Measurements from ENCODE around the gene ANXA9.

The ANXA9 gene

GRCh38 chr1:150960646-150961045, 21.4 kb upstream of the ANXA9 start:
- H3K27ac ChIP-seq = no peak overlapping the region
- peaks cover 64% of the 10 kb centered on the region for H3K36me3 ChIP-seq (replicated peaks)
- no peak for TF ChIP-seq CTCF (IDR thresholded peaks at IDR 0.05; ENCODE audit: low read depth, low read length, missing control alignments)
- H3K27me3 ChIP-seq (replicated peaks) = no peaks in the 10 kb centered on the region
- H3K4me3 ChIP-seq (ENCODE audit: low read depth, low read length) = no peak overlapping the region
- in situ Hi-C loops (cut with HindIII; ENCODE audit: low pct_ligation_motif_present, low sequenced_read_pairs) = no loop called here
- DNase-seq = no peak

DNA sequence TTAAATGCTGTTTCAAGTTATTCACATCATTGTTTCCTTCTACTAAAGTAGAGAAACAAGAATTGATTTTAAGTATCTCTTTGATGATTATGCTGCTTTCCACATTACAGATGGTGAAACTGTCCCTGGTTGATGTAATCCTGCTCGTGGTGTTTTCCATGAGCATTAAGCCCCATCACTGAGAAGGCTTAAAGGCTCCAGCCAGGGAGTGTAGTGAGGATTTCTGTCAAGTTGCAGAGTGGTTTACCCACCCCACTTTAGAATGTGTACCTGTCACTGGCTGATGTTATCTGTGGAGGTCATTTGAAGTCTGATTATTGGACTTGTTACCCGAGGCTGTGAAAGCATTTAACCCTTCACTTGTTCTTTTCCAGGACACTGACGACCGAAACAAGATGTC, 20.3 kb upstream of the ANXA9 start:
- Histone ChIP-seq H3K27ac (no peak overlapping the region), H3K36me3 (replicated peaks) (peaks cover 75% of the 10 kb centered on the region), H3K27me3 (replicated peaks) (no peaks in the 10 kb centered on the region), H3K4me3 (ENCODE audit: low read depth, low read length) (no peak overlapping the region)
- in situ Hi-C loops (cut with HindIII; ENCODE audit: low pct_ligation_motif_present, low sequenced_read_pairs) = no loop called here
- TF ChIP-seq CTCF (IDR thresholded peaks at IDR 0.05; ENCODE audit: low read depth, low read length, missing control alignments) = no peak
- DNase-seq = no peak

DNA sequence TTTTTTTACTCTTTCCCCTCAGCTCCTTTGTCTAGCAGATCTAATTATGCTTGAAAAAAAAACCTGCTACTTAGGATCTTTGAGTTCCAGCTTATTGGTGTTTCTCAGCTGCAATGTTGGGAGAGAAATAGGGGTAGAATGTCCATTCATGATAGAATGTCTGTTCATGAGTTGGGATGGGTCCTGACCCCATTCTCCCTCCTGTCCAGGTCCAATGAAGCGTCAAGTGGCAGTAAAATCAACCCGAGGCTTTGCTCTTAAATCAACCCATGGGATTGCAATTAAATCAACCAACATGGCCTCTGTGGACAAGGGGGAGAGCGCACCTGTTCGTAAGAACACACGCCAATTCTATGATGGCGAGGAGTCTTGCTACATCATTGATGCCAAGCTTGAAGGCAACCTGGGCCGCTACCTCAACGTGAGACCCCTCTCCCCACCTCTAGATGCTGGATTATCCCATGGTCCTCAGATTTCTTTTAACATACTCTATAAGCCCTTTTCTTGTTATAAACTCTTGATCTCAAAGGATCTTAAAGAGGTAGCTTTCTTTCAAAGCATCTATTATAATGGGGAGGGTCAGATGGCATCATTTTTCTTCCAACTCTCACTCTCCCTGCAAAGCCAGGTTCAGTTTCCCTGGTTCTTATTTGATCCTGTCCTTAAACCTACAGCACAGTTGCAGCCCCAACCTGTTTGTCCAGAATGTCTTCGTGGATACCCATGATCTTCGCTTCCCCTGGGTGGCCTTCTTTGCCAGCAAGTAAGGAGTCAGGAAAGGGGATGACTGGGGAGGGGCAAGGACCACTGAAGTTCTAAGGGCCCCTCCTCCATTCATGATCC, 18.6 kb upstream of the ANXA9 start:
- H3K36me3 ChIP-seq (replicated peaks) = peaks cover 90% of the 10 kb centered on the region
- no peak overlapping the region for H3K27ac ChIP-seq
- H3K27me3 ChIP-seq (replicated peaks) = no peaks in the 10 kb centered on the region
- H3K4me3 ChIP-seq (ENCODE audit: low read depth, low read length) = no peak overlapping the region
- TF ChIP-seq CTCF (IDR thresholded peaks at IDR 0.05; ENCODE audit: low read depth, low read length, missing control alignments) = no peak
- DNase-seq = no peak
- in situ Hi-C loops (cut with HindIII; ENCODE audit: low pct_ligation_motif_present, low sequenced_read_pairs) = no loop called here

GRCh38 chr1:150964164-150964489, 18.0 kb upstream of the ANXA9 start:
- no peak overlapping the region for H3K4me3 ChIP-seq (ENCODE audit: low read depth, low read length)
- H3K27ac ChIP-seq = no peak overlapping the region
- no peak for TF ChIP-seq CTCF (IDR thresholded peaks at IDR 0.05; ENCODE audit: low read depth, low read length, missing control alignments)
- H3K27me3 ChIP-seq (replicated peaks) = no peaks in the 10 kb centered on the region
- in situ Hi-C loops (cut with HindIII; ENCODE audit: low pct_ligation_motif_present, low sequenced_read_pairs) = no loop called here
- H3K36me3 ChIP-seq (replicated peaks) = peaks cover 93% of the 10 kb centered on the region
- DNase-seq = no peak

- Histone ChIP-seq H3K36me3 (replicated peaks) (peaks cover 80% of the 10 kb centered on the region), H3K27ac (no peak overlapping the region), H3K27me3 (replicated peaks) (no peaks in the 10 kb centered on the region), H3K4me3 (ENCODE audit: low read depth, low read length) (no peak overlapping the region)
- in situ Hi-C loops (cut with HindIII; ENCODE audit: low pct_ligation_motif_present, low sequenced_read_pairs) = no loop called here
- no peak for DNase-seq
- no peak for TF ChIP-seq CTCF (IDR thresholded peaks at IDR 0.05; ENCODE audit: low read depth, low read length, missing control alignments)
These were observed 16.5 kb upstream of the ANXA9 start for GRCh38 chr1:150965605-150966004.

- Histone ChIP-seq H3K27ac (no peak overlapping the region), H3K27me3 (replicated peaks) (no peaks in the 10 kb centered on the region), H3K36me3 (replicated peaks) (peaks cover 76% of the 10 kb centered on the region), H3K4me3 (ENCODE audit: low read depth, low read length) (no peak overlapping the region)
- in situ Hi-C loops (cut with HindIII; ENCODE audit: low pct_ligation_motif_present, low sequenced_read_pairs) = no loop called here
- DNase-seq = no peak
- no peak for TF ChIP-seq CTCF (IDR thresholded peaks at IDR 0.05; ENCODE audit: low read depth, low read length, missing control alignments)
These were observed 16.1 kb upstream of the ANXA9 start for GRCh38 chr1:150966011-150966410.
